NCI-H1092 treated with DMSO at 0.1 percent for 48 hours (cell line): ENCODE data around the gene RAD54L2.
"Not testable (repeated sequence)": the region's sequence is repeated elsewhere in the genome, so short reads cannot be mapped to it uniquely, and the experiment has no call there.

ENCODE experiments used
- DNase-seq: peaks from one replicate; lab custom pipeline; 2025; lab: John Stamatoyannopoulos, UW

The RAD54L2 gene

GRCh38 chr3:51538459-51539290 is at the start of gene RAD54L2:
Gene RAD54L2, plus strand, starts transcription at chr3:51538719. Its CDS starts 51,702 bp downstream, at chr3:51590421.
- peak; percentile 64 for DNase-seq

GRCh38 chr3:51498876-51499738 is 39.4 kb upstream of the RAD54L2 start:
- DNase-seq: peak; percentile 85

GRCh38 chr3:51500632-51501131 is 37.8 kb upstream of the RAD54L2 start:
- DNase-seq: no peak

GRCh38 chr3:51501833-51502561 is 36.5 kb upstream of the RAD54L2 start:
- peak; percentile 49 for DNase-seq

GRCh38 chr3:51502562-51502910 is 36.0 kb upstream of the RAD54L2 start:
- DNase-seq: no peak

GRCh38 chr3:51503007-51503406 is 35.5 kb upstream of the RAD54L2 start:
- no peak for DNase-seq

GRCh38 chr3:51508255-51508654 is 30.3 kb upstream of the RAD54L2 start:
- no peak for DNase-seq

- DNase-seq: no peak
These were observed 27.5 kb upstream of the RAD54L2 start for GRCh38 chr3:51510996-51511395.

GRCh38 chr3:51514210-51514609 is 24.3 kb upstream of the RAD54L2 start:
- DNase-seq: no peak

- DNase-seq: no peak
These were observed 18.7 kb upstream of the RAD54L2 start for GRCh38 chr3:51519848-51520247.

GRCh38 chr3:51520906-51521730 is 17.4 kb upstream of the RAD54L2 start:
- not testable (repeated sequence) for DNase-seq

- no peak for DNase-seq
These were observed 16.1 kb upstream of the RAD54L2 start for GRCh38 chr3:51522273-51522962.

- not testable (repeated sequence) for DNase-seq
These were observed 13.6 kb upstream of the RAD54L2 start for GRCh38 chr3:51524874-51525273.

GRCh38 chr3:51530485-51530884 is 8.0 kb upstream of the RAD54L2 start:
- DNase-seq: no peak

- DNase-seq: no peak
These were observed 3.1 kb upstream of the RAD54L2 start for GRCh38 chr3:51535146-51536019.

- DNase-seq: not testable (repeated sequence)
These were observed 888 bp upstream of the RAD54L2 start for GRCh38 chr3:51537631-51538030.

- peak; percentile 30 for DNase-seq
These were observed 432 bp upstream of the RAD54L2 start for GRCh38 chr3:51538115-51538458.

- DNase-seq: no peak
These were observed 897 bp downstream of the RAD54L2 start for GRCh38 chr3:51539291-51539941.

GRCh38 chr3:51542596-51542995 is 4.1 kb downstream of the RAD54L2 start:
- DNase-seq: not testable (repeated sequence)
